Ascending aorta (tissue), 2 donors: ENCODE results near the gene C10orf90. TPM values are rescaled to one million over a fixed set of nuclear protein-coding genes. Genes with fewer than 3 reads are reported as not detected.

ENCODE experiments used
- DNase-seq, 2 donors: peaks; one replicate each; pipeline ENCODE4 v3.0.0-alpha.2; 2019; ENCODE audit warnings: low spot score in 2 of 2
- H3K27ac ChIP-seq, 2 donors: fragments of 200-600 bp; sonication (generic); one replicate each; pipeline ENCODE4 v1.5.1; 2016 to 2017; ENCODE audit warnings: mild to moderate bottlenecking in 1 of 2
- H3K27me3 ChIP-seq: fragments of 200-600 bp; sonication (generic); one replicate; pipeline ENCODE4 v1.5.1; 2017
- H3K36me3 ChIP-seq, 2 donors: fragments of 200-600 bp; sonication (generic); one replicate each; pipeline ENCODE4 v1.5.1; 2016
- H3K4me1 ChIP-seq, 2 donors: fragments of 200-600 bp; sonication (generic); one replicate each; pipeline ENCODE4 v1.5.1; 2016 to 2017; ENCODE audit warnings: mild to moderate bottlenecking in 1 of 2
- H3K4me3 ChIP-seq, 2 donors: fragments of 200-600 bp; sonication (generic); one replicate each; pipeline ENCODE4 v1.5.1; 2016 to 2017; ENCODE audit warnings: mild to moderate bottlenecking in 1 of 2
- H3K9me3 ChIP-seq, 2 donors: fragments of 200-600 bp; sonication (generic); one replicate each; pipeline ENCODE4 v1.5.1; 2016
- CTCF ChIP-seq, 3 experiments: fragments of 200-600 bp in 2 of 3; fragments of 450-650 bp in 1 of 3; sonication (generic) in 2 of 3; IDR thresholded peaks; one replicate each; pipeline ENCODE4 v1.5.1; 2016 to 2019; ENCODE audit warnings: antibody characterized with exemption in 3 of 3, mild to moderate bottlenecking in 1 of 3, moderate library complexity in 1 of 3
- intact Hi-C: fragments of 100-400 bp; cut with DNase I; formaldehyde crosslinking; loops from one replicate; pipeline ENCODE4 v1.15.1; 2023
- total RNA-seq: library from RNA; depleted of rRNA; stranded (reverse); fragments of >200 nt; gene quantifications from one replicate; pipeline ENCODE4 v1.1.0, GENCODE V29; 2016

Gene C10orf90
- total RNA-seq, 1 donor from 2014 or later, result not detected

GRCh38 chr10:126504761-126505112, 165.8 kb downstream of the C10orf90 start:
- H3K27me3 ChIP-seq, result no peaks in the 10 kb centered on the region
- H3K4me1 ChIP-seq, result no peaks in the 10 kb centered on the region
- no peak for TF ChIP-seq CTCF (IDR thresholded peaks at IDR 0.05)
- intact Hi-C loops, result loop anchor here (2.0 to 5.0 kb wide), 3 partner anchors 117 to 637 kb away; partner anchors contain the start of gene ADAM12
- H3K4me3 ChIP-seq, result no peak overlapping the region
- H3K27ac ChIP-seq, result no peak overlapping the region
- no peak for DNase-seq
- no peaks in the 10 kb centered on the region for H3K36me3 ChIP-seq
- no peaks in the 10 kb centered on the region for H3K9me3 ChIP-seq

- peak; percentile 43 to 52 (median 45) for TF ChIP-seq CTCF (IDR thresholded peaks at IDR 0.05)
- Histone ChIP-seq H3K4me1 (no peaks in the 10 kb centered on the region), H3K9me3 (no peaks in the 10 kb centered on the region), H3K27me3 (no peaks in the 10 kb centered on the region), H3K4me3 (no peak overlapping the region), H3K27ac (no peak overlapping the region), H3K36me3 (no peaks in the 10 kb centered on the region)
- intact Hi-C loops, result loop anchor here (2.0 to 5.0 kb wide), 3 partner anchors 117 to 637 kb away; partner anchors contain the start of gene ADAM12
- no peak for DNase-seq
These were observed 166.3 kb downstream of the C10orf90 start for GRCh38 chr10:126504063-126504760.

- intact Hi-C loops, result loop anchor here (2.0 to 5.0 kb wide), 3 partner anchors 116 to 636 kb away; partner anchors contain the start of gene ADAM12
These were observed 167.0 kb downstream of the C10orf90 start for GRCh38 chr10:126503392-126504062.

GRCh38 chr10:126502441-126502840, 168.1 kb downstream of the C10orf90 start:
- no peaks in the 10 kb centered on the region for H3K27me3 ChIP-seq
- H3K4me3 ChIP-seq, result no peak overlapping the region
- intact Hi-C loops, result loop anchor here (5.0 kb wide), 2 partner anchors 115 to 635 kb away; partner anchors contain the start of gene ADAM12
- H3K27ac ChIP-seq, result no peak overlapping the region
- no peaks in the 10 kb centered on the region for H3K36me3 ChIP-seq
- TF ChIP-seq CTCF (IDR thresholded peaks at IDR 0.05), result no peak
- DNase-seq, result no peak
- H3K4me1 ChIP-seq, result no peaks in the 10 kb centered on the region
- no peaks in the 10 kb centered on the region for H3K9me3 ChIP-seq

More at GRCh38 chr10:126503392-126504062, 167.0 kb downstream of the C10orf90 start:
- Histone ChIP-seq H3K9me3 (no peaks in the 10 kb centered on the region), H3K27me3 (no peaks in the 10 kb centered on the region), H3K27ac (no peak overlapping the region), H3K4me3 (no peak overlapping the region), H3K36me3 (no peaks in the 10 kb centered on the region), H3K4me1 (no peaks in the 10 kb centered on the region)
- DNase-seq, result no peak
- no peak for TF ChIP-seq CTCF (IDR thresholded peaks at IDR 0.05)

- DNase-seq, result no peak
- no peak for TF ChIP-seq CTCF (IDR thresholded peaks at IDR 0.05)
- Histone ChIP-seq H3K27me3 (no peaks in the 10 kb centered on the region), H3K4me1 (no peaks in the 10 kb centered on the region), H3K27ac (no peak overlapping the region), H3K4me3 (no peak overlapping the region), H3K9me3 (no peaks in the 10 kb centered on the region), H3K36me3 (no peaks in the 10 kb centered on the region)
- intact Hi-C loops, result loop anchor here (5.0 kb wide), 2 partner anchors 115 to 635 kb away; partner anchors contain the start of gene ADAM12
These were observed 168.7 kb downstream of the C10orf90 start for GRCh38 chr10:126501828-126502227.
